GM18505 (cell line): ENCODE data around the gene CYTH2.

Source experiments
- ATAC-seq: cut with Tn5 transposase; IDR thresholded peaks from one replicate; pipeline ENCODE4 v1.9.1; 2021; ENCODE audit not compliant: unreplicated experiment
- POLR2A ChIP-seq: IDR thresholded peaks from 4 replicates; pipeline ENCODE4 v1.6.1; 2011; ENCODE audit warnings: borderline replicate concordance; ENCODE audit not compliant: insufficient read depth, insufficient read length; ENCODE audit errors: extremely low read depth

CYTH2 gene

GRCh38 chr19:48469289-48469881, at the start of gene CYTH2:
Gene CYTH2 (plus strand): TSS chr19:48469369. CDS start chr19:48469508, 139 bp downstream.
- ATAC-seq = peak; percentile 29
- TF ChIP-seq POLR2A = peak; percentile 76

DNA sequence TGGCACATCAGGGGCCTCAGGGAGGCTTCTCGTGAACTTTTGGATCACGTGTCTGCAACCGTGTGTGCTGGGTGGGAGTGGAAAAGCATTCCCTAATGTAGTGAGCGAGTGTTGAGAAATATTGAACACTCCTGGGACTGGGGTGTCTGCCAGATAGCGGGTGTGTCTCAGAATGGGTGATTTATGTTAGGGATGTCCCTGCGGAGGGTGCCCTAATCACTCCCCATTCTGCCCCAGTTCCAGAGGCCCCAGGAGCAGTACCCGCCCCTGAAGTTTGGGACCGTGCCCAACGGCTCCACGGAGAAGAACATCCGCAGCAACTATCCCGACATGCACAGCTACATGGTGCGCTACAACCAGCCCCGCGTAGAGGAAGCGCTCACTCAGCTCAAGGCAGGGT, 47.6 kb upstream of the CYTH2 start:
- TF ChIP-seq POLR2A = no peak
- no peak for ATAC-seq

GRCh38 chr19:48424694-48425219, 44.4 kb upstream of the CYTH2 start:
- ATAC-seq = no peak
- no peak for TF ChIP-seq POLR2A

- no peak for TF ChIP-seq POLR2A
- no peak for ATAC-seq
Observed at GRCh38 chr19:48428670-48429069, 40.5 kb upstream of the CYTH2 start.

- TF ChIP-seq POLR2A = no peak
- no peak for ATAC-seq
Observed at GRCh38 chr19:48433337-48433736, 35.8 kb upstream of the CYTH2 start.

DNA sequence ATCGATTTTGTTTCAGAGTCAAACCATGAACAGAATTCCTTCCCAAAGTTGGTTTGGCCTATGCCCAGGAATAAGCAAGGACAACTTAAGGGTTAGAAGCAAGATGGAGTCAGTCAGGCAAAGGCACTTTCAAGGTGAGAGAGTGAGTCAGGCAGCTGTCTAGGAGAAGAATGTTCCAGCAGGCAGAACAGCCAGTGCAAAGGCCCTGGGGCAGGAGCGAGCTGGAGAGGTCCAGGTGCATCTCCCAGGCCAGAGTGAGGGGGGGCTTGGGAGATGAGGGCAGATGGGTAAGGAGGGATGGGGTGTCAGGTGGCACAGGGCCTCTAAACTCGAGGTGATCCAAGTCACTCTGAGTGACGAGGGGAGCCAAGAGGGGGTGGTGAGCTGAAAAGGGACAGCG, 32.6 kb upstream of the CYTH2 start:
- TF ChIP-seq POLR2A = no peak
- ATAC-seq = no peak

DNA sequence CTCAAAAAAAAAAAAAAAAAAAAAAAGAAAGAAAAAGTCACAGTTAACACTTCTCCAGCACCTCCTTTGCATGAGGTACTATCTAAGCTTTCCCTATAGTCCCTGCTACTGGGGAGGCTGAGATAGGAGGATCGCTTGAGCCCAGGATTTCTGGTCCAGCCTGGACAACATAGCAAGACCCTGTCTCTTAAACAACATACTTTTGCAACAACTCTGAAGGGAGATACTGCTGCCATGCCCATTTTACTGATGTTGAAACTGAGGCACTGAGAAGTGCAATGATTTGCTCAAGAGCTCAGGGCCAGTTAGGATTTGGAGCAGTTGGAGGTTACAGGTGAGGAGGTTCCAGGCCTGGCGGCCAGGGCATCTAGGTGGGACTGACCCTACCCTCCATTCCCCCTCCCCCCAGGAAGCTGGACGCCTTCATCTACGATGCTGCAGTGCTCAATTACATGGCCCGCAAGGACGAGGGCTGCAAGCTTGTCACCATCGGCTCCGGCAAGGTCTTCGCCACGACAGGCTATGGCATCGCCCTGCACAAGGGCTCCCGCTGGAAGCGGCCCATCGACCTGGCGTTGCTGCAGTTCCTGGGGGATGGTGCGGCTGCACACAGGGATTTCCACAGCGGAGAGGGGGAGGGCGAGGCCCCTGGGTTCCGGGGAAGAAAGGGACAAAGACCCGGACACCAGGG, 27.7 kb upstream of the CYTH2 start:
- TF ChIP-seq POLR2A = no peak
- no peak for ATAC-seq

GRCh38 chr19:48442116-48443035, 26.8 kb upstream of the CYTH2 start:
- no peak for ATAC-seq
- no peak for TF ChIP-seq POLR2A

DNA sequence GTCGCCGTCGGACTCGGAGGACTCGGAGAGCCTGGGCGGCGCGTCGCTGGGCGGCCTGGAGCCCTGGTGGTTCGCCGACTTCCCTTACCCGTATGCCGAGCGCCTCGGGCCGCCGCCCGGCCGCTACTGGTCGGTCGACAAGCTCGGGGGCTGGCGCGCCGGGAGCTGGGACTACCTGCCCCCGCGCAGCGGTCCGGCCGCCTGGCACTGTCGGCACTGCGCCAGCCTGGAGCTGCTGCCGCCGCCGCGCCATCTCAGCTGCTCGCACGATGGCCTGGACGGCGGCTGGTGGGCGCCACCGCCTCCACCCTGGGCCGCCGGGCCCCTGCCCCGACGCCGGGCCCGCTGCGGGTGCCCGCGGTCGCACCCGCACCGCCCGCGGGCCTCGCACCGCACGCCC, 25.9 kb upstream of the CYTH2 start:
- no peak for ATAC-seq
- no peak for TF ChIP-seq POLR2A

DNA sequence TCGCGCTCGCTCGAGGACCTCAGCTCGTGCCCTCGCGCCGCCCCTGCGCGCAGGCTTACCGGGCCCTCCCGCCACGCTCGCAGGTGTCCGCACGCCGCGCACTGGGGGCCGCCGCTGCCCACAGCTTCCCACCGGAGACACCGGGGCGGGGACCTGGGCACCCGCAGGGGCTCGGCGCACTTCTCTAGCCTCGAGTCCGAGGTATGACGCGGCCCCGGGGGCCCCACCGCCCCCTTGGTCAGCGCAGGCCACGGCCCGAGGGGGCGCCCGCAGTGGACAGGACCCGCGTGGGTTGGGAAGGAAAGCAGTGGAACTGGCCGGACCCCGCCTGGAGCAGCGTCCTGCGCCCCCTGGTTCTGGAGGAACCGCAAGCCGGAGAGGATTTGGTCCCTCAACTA, 25.4 kb upstream of the CYTH2 start:
- TF ChIP-seq POLR2A = no peak
- no peak for ATAC-seq

GRCh38 chr19:48444129-48444935, 24.8 kb upstream of the CYTH2 start:
- no peak for ATAC-seq
- TF ChIP-seq POLR2A = no peak

- TF ChIP-seq POLR2A = no peak
- ATAC-seq = no peak
Observed at GRCh38 chr19:48444936-48445200, 24.3 kb upstream of the CYTH2 start.

DNA sequence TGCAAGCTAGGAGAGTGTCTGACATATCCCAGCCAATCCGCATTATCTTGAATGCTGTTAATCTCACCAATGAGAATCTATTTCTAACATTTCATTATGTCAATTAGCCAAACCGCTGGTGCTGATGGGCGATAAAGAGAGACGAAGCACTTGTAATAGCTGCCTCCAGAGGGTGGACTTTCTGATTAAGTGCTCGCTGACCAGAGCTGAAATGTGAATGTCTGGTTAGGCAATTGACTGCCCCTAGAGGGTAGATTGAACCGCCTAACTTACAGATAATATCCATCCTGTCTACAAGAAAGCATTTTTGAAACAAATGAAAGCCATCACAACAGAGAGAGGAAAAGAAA, 23.9 kb upstream of the CYTH2 start:
- ATAC-seq = peak; percentile 13
- no peak for TF ChIP-seq POLR2A
